Measurements from ENCODE around the gene NKD1. TPM values are rescaled to one million over a fixed set of nuclear protein-coding genes. Genes with fewer than 3 reads are reported as not detected.

Gene NKD1
- total RNA-seq, 1 donor from 2014 or later: 0.77 TPM

DNA sequence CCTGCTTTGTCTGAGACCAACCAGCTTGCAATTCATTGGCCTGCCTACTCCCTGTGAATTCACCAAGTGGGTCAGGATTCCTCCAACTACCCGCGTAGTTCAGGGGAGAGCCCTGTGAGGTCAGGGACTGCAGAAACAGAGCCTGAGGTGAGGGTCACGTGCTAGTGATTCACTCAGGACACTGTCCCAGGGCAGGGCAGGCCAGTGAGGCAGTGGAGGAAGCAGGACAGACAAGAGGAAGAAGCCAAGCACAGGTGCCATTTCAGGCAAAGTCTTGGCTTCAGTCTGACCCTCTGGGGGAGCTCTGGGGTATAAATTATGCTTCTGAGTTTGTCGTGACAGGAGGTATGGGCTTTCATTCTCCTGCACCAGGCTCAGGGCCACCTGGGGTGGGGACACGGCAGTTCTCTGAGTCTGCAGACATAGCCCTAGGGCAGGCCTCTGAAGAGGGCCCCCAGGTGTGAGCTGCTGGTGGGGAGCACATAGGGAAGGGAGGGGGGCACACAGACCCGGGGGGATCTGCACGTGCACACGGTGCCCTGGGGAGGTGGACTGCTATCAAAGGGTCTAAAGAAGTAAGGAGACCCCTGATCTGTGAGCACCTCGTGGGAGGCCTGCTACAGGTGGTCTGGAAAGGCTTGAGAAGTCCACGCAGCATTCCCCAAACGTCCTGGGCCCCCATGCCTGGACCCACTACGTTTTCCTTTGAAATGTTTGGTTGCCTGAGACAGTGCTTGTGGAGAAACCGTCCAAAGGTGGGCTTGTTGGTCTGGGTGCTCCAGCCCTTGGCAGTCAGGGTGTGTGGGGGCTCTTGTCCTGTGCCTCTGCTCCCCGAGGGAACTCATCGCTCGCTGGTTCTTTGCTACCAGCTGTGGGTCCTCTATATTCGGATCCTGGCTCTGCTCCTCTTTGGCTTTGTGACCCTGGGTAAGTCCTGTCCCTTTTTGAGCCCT is 46.4 kb downstream of the NKD1 start:
- H3K27me3 Mint-ChIP-seq: no peaks in the 10 kb centered on the region
- H3K36me3 Mint-ChIP-seq (ENCODE audit: low read depth): no peaks in the 10 kb centered on the region
- no peak overlapping the region for H3K27ac Mint-ChIP-seq
- intact Hi-C loops (cut with micrococcal nuclease): no loop called here
- no peak for DNase-seq
- H3K4me3 Mint-ChIP-seq: no peak overlapping the region
- H3K4me1 Mint-ChIP-seq: peaks cover 10% of the 10 kb centered on the region
- H3K9me3 Mint-ChIP-seq: no peaks in the 10 kb centered on the region

DNA sequence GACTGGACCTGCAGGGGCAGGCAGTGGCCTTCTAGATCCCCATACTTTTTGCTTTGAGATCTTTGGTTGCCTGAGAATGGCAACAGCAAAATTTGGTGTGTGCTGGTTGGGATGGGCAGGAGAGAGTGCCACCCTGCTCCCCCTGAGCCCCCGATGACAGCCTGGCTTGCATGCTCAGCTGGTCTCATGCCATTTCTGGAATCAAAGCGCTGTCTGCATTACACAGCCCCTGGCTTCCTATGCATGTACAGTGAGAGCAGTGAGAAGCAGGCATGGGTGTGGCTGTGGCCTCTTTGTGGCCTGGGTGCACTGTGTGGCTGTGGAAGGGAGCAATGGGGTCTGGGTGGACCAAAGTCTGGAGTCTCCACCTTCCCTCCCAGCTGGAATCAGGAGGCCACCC is 47.7 kb downstream of the NKD1 start:
- no peak overlapping the region for H3K27ac Mint-ChIP-seq
- H3K27me3 Mint-ChIP-seq: no peaks in the 10 kb centered on the region
- intact Hi-C loops (cut with micrococcal nuclease): no loop called here
- no peaks in the 10 kb centered on the region for H3K36me3 Mint-ChIP-seq (ENCODE audit: low read depth)
- no peaks in the 10 kb centered on the region for H3K9me3 Mint-ChIP-seq
- no peak overlapping the region for H3K4me3 Mint-ChIP-seq
- peaks cover 5% of the 10 kb centered on the region for H3K4me1 Mint-ChIP-seq
- DNase-seq: no peak

DNA sequence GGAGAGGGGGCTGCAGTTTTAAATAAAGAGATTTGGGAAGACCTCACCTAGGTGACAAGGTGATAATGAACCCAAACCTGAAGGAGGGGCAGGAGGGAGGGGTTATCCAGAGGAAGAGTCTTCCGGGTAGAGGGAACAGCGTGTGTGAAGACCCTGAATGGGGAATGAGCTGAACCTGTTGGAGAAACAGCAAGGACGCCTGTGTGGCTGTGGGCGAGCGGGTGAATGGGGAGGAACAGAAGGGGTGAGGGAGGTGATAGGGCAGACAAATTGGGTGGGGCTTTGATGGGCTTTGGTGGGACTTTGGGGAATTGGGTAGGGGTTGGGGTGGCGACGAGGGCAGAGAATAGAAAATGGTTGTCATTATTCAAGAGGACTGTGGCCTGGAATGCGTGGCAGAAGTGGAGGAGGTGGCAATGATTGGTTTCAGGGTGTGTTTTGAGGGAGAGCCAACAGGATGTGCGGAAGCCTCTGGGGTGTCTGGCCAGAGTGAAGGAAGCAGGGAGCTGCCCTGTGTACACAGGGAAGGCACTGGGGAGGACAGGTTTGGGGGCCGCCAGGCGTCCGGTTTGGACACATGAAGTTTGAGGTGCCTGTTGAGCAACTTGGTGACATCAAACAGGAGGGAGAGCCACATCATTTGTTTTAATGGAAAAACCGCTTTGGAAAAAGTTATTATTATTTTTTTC is 48.7 kb downstream of the NKD1 start:
- peaks cover 5% of the 10 kb centered on the region for H3K4me1 Mint-ChIP-seq
- H3K4me3 Mint-ChIP-seq: no peak overlapping the region
- intact Hi-C loops (cut with micrococcal nuclease): no loop called here
- H3K9me3 Mint-ChIP-seq: no peaks in the 10 kb centered on the region
- H3K27ac Mint-ChIP-seq: no peak overlapping the region
- no peaks in the 10 kb centered on the region for H3K36me3 Mint-ChIP-seq (ENCODE audit: low read depth)
- H3K27me3 Mint-ChIP-seq: no peaks in the 10 kb centered on the region
- no peak for DNase-seq

- intact Hi-C loops (cut with micrococcal nuclease): no loop called here
- no peak overlapping the region for H3K27ac Mint-ChIP-seq
- no peak overlapping the region for H3K4me3 Mint-ChIP-seq
- H3K4me1 Mint-ChIP-seq: peaks cover 9% of the 10 kb centered on the region
- DNase-seq: no peak
- H3K27me3 Mint-ChIP-seq: no peaks in the 10 kb centered on the region
- H3K36me3 Mint-ChIP-seq (ENCODE audit: low read depth): no peaks in the 10 kb centered on the region
- H3K9me3 Mint-ChIP-seq: no peaks in the 10 kb centered on the region
Measured at GRCh38 chr16:50597563-50598255, 49.5 kb downstream of the NKD1 start.

DNA sequence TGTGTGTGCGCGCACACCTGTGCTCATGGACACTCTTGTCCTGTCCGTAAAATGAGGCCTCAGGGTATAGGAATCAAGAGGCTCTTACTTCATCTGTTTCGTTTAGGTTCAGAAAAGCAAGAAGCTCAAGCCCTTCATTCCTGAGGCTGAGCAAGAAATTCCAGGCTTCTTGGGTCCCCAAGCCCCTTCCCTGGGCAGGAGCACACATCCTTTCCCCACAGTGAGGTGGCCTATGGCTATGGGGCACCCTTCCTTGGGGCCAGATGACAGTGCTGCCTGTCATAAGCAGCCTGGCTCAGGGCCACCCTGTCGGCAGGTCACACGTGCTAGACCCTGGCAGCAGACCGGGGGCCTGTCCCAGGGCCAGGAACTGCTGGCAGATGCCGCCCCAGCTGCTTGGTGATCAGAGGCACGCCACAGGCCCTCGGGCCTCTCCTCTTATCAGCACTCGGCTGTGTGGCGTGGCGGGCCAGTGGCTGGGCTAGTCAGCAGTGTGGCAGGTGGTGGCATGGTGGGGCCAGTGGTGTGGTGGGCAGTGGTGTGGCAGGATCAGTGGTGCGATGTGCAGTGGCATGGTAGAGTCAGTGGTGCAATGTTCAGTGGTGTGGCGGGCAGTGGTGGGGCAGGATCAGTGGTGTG is 50.2 kb downstream of the NKD1 start:
- intact Hi-C loops (cut with micrococcal nuclease): no loop called here
- Mint-ChIP-seq H3K4me1 (peaks cover 14% of the 10 kb centered on the region), H3K36me3 (ENCODE audit: low read depth) (no peaks in the 10 kb centered on the region), H3K27me3 (no peaks in the 10 kb centered on the region), H3K9me3 (no peaks in the 10 kb centered on the region), H3K27ac (no peak overlapping the region), H3K4me3 (no peak overlapping the region)
- no peak for DNase-seq

- Mint-ChIP-seq H3K27ac (no peak overlapping the region), H3K27me3 (no peaks in the 10 kb centered on the region)
- DNase-seq: no peak
Measured at GRCh38 chr16:50598936-50599361, 50.8 kb downstream of the NKD1 start.

GRCh38 chr16:50599494-50599893 is 51.3 kb downstream of the NKD1 start:
- intact Hi-C loops (cut with micrococcal nuclease): no loop called here
- no peaks in the 10 kb centered on the region for H3K9me3 Mint-ChIP-seq
- no peaks in the 10 kb centered on the region for H3K36me3 Mint-ChIP-seq (ENCODE audit: low read depth)
- H3K4me3 Mint-ChIP-seq: no peak overlapping the region
- no peaks in the 10 kb centered on the region for H3K27me3 Mint-ChIP-seq
- no peak for DNase-seq
- H3K4me1 Mint-ChIP-seq: peaks cover 18% of the 10 kb centered on the region
- H3K27ac Mint-ChIP-seq: no peak overlapping the region

More at GRCh38 chr16:50598936-50599361, 50.8 kb downstream of the NKD1 start:
- Mint-ChIP-seq H3K36me3 (ENCODE audit: low read depth) (no peaks in the 10 kb centered on the region), H3K4me1 (peaks cover 18% of the 10 kb centered on the region), H3K4me3 (no peak overlapping the region), H3K9me3 (no peaks in the 10 kb centered on the region)
- intact Hi-C loops (cut with micrococcal nuclease): no loop called here

DNA sequence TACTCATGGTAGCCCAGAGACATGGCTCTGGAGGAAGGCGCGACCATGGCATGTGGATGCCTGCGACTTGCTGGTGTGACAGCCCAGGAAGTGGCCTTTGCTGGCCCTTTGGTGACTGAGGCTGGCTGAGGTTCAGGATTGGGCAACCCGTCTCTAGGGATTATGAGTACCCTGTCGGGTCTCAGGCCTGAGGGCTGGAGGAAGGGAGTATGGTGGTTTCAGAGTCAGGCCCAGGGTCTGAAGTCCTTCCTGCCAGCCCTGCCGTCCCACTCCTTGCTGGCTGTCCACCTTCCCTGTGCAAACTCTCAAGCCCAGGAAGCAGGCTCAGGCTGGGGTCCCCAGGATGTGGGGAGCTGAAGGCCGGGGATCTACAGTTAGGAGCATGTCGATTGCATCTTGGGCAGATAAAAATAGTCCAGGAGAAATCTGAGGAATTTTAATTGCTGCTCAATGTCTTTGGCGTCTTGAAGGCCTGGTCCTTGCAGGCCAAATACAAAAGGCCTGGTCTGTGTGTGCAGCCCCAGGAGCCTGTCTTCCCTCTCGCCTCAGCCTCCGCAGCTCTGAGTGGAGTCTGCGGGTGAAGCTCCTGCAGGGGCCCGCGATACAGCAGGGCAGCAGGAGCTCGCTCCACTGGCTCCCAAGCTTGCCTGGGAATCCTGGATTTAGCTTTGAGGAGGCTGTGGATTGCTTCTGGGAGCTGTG is 52.5 kb downstream of the NKD1 start:
- Mint-ChIP-seq H3K36me3 (ENCODE audit: low read depth) (no peaks in the 10 kb centered on the region), H3K9me3 (no peaks in the 10 kb centered on the region), H3K4me3 (no peak overlapping the region), H3K4me1 (peaks cover 16% of the 10 kb centered on the region), H3K27ac (no peak overlapping the region), H3K27me3 (no peaks in the 10 kb centered on the region)
- no peak for DNase-seq
- intact Hi-C loops (cut with micrococcal nuclease): no loop called here

GRCh38 chr16:50601341-50601740 is 53.1 kb downstream of the NKD1 start:
- peaks cover 15% of the 10 kb centered on the region for H3K4me1 Mint-ChIP-seq

DNA sequence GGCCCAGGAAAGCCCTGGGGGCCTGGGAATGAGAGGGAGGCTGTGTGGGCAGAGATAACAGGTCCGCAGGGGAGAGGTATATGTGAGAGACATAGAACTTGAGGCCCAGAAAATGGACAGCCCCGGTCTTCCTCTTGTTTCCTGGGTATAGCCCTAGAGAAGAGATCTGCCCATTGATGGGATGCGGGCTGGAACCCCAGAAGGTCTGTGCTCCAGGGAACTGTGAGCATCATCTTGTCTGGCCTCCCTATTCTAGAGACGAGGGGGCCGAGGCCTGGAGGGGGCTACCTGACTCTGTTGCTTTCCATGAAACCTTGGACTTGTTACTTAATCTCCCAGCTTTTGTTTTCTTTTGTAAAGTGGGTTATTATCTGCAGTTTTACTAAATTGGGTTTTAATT is 53.9 kb downstream of the NKD1 start:
- Mint-ChIP-seq H3K4me3 (no peak overlapping the region), H3K9me3 (no peaks in the 10 kb centered on the region), H3K27ac (no peak overlapping the region), H3K4me1 (peaks cover 15% of the 10 kb centered on the region), H3K27me3 (no peaks in the 10 kb centered on the region), H3K36me3 (ENCODE audit: low read depth) (no peaks in the 10 kb centered on the region)
- no peak for DNase-seq
- intact Hi-C loops (cut with micrococcal nuclease): no loop called here

More at GRCh38 chr16:50601341-50601740, 53.1 kb downstream of the NKD1 start:
- Mint-ChIP-seq H3K4me3 (no peak overlapping the region), H3K27me3 (no peaks in the 10 kb centered on the region), H3K9me3 (no peaks in the 10 kb centered on the region), H3K36me3 (ENCODE audit: low read depth) (no peaks in the 10 kb centered on the region), H3K27ac (no peak overlapping the region)
- intact Hi-C loops (cut with micrococcal nuclease): no loop called here
- DNase-seq: no peak

DNA sequence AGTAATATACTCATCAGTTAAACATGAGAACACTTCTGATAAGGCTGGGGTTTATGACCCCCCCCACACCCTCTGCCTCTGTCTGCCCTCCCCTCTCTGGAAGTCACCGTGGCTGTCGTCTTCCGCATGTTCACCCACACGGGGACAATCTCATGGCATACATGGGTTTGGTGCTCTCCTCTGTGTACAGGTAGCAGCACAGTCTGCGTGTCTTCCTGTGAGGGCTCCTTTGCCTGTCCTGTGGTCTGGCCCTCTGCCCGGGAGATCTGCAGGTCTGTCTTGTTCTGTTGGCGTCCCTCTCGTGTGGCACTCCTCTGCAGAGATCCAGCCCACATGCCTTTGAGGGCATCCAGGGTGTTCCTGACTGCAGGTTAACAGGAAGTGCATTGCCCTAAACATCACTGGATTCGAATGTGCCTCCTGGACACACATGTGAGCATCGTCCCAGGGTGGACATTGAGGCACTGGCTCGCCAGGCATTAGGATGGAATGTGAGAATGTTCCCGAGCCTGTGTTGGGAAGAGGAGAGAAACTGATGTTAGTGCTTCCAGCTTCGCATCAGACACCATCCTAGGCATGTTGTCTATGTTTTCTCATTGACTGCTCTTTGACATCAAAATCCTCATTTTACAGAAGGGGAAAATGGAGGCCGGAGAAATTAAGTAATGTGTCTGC is 54.5 kb downstream of the NKD1 start:
- H3K9me3 Mint-ChIP-seq: no peaks in the 10 kb centered on the region
- intact Hi-C loops (cut with micrococcal nuclease): no loop called here
- DNase-seq: no peak
- peaks cover 15% of the 10 kb centered on the region for H3K4me1 Mint-ChIP-seq
- no peak overlapping the region for H3K27ac Mint-ChIP-seq
- H3K36me3 Mint-ChIP-seq (ENCODE audit: low read depth): no peaks in the 10 kb centered on the region
- no peaks in the 10 kb centered on the region for H3K27me3 Mint-ChIP-seq
- H3K4me3 Mint-ChIP-seq: no peak overlapping the region

DNA sequence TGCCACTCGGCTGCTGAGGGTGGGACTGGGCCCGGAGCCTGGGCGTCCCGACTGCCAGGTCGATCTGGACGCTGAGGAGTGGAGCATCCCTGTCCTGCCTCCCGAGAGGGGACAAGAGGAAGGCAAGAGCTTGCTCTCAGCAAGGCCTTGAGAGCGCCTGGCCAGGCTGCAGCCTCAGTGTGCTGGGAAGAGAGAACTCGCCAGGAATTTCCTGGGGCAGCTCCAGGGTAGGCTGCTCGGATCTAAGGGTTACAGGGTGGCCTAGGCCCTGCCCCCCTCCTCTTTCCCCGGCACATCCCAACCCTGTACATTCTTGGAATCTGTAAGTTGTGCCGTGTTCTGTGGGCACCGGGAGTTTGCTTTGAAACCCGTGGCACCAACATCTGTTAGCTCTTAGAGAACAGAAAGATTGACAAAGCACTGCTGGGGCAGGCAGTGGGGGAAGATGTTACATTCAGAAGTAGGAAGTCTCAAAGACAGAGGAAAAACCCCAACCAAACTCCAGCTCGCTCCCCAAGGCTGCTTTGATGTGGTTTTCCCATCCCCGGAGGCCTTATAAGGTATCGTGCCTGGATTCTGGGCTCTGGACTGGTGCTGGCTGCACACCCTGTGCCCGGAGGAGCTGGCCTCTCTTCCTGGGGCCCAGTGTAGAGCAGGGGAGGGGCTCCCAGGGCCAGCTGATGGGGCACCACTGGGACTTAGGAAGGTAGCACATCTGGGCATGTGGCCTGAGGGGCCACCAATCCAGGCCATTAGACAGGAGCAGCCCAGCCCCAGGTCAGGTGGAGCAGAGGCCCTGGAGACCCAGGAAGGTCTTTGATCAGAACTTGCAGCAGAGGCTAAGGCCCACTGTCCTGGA is 55.2 kb downstream of the NKD1 start:
- Mint-ChIP-seq H3K27me3 (no peaks in the 10 kb centered on the region), H3K4me1 (peaks cover 15% of the 10 kb centered on the region), H3K4me3 (no peak overlapping the region), H3K27ac (no peak overlapping the region), H3K9me3 (no peaks in the 10 kb centered on the region), H3K36me3 (ENCODE audit: low read depth) (no peaks in the 10 kb centered on the region)
- no peak for DNase-seq
- intact Hi-C loops (cut with micrococcal nuclease): no loop called here

All from activated CD4-positive, alpha-beta T cell treated with anti-CD3 and anti-CD28 coated beads, Interleukin-2, amount 10 ng/mL, durations not matched to agents 24 days and 14 days (primary cell).